Esophagus muscularis mucosa (tissue), 3 donors: Measurements from ENCODE around the gene HPD.

Source experiments
- CTCF ChIP-seq, 3 experiments: fragments of 200-600 bp in 2 of 3; fragments of 450-650 bp in 1 of 3; sonication (generic) in 2 of 3; IDR thresholded peaks; one replicate each; pipeline ENCODE4 v1.5.1; 2017 to 2019; ENCODE audit warnings: antibody characterized with exemption in 3 of 3, mild to moderate bottlenecking in 2 of 3, moderate library complexity in 1 of 3
- POLR2A ChIP-seq: fragments of 450-650 bp; IDR thresholded peaks from one replicate; pipeline ENCODE4 v1.6.1; 2017; ENCODE audit warnings: antibody characterized with exemption, moderate library complexity, mild to moderate bottlenecking, low read depth
- POLR2AphosphoS5 ChIP-seq, 2 donors: sonication (generic); formaldehyde crosslinking; IDR thresholded peaks; one replicate each; pipeline ENCODE4 v1.6.1; 2017; ENCODE audit warnings: antibody characterized with exemption in 2 of 2

- TF ChIP-seq CTCF (IDR thresholded peaks at IDR 0.05) (no peak), POLR2AphosphoS5 (IDR thresholded peaks at IDR 0.05) (no peak), POLR2A (no peak)
Measured at GRCh38 chr12:121874071-121874470, 15.4 kb upstream of the HPD start.
